ENCODE measurements around the gene GRID2IP.
"Not testable (repeated sequence)": the region's sequence is repeated elsewhere in the genome, so short reads cannot be mapped to it uniquely, and the experiment has no call there.

The GRID2IP gene

DNA sequence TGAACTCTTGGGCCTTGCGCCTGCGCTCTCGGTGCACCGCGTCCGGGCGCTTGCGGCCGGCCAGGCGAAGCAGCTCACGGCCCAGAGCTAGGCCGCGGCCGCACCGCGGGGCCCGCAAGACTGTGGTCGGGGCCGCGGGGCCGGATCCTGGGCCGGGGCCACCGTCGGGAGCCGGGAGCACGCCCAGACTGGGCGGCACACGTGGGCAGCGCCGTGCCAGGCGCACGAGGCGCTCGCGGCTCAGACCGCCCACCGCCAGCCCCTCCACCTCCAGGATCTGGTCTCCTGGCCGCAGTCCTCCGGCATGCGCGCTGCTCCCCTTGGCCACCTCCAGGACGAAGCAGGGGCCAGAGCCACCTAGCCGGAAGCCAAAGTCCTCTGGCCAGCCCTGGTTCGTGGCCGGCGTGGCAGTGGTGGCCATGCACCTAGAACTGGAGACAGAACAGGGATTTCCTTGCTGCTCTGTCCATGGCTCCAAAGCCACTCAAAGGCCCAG, at the start of gene GRID2IP:
Gene GRID2IP (minus strand): TSS at position 446 of the 496 bp plus-strand sequence. CDS start 25 bp downstream, at position 421.
- DNase-seq (ENCODE audit: low read depth in 2 of 2): no peak

DNA sequence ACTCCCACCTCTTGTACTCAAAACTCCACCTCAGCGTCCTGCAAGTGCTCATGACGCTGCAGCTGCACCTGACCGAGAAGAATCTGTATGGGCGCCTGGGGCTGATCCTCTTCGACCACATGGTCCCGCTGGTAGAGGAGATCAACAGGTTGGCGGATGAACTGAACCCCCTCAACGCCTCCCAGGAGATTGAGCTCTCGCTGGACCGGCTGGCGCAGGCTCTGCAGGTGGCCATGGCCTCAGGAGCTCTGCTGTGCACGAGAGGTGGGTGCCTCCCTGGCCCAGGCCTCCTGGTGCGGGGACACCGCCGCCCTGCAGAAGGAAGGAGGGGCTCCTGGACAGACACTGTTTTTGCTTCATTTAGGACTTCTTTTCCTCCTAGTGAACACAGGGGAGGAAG, 48.8 kb upstream of the GRID2IP start:
- DNase-seq (ENCODE audit: low read depth in 2 of 2): no peak

DNA sequence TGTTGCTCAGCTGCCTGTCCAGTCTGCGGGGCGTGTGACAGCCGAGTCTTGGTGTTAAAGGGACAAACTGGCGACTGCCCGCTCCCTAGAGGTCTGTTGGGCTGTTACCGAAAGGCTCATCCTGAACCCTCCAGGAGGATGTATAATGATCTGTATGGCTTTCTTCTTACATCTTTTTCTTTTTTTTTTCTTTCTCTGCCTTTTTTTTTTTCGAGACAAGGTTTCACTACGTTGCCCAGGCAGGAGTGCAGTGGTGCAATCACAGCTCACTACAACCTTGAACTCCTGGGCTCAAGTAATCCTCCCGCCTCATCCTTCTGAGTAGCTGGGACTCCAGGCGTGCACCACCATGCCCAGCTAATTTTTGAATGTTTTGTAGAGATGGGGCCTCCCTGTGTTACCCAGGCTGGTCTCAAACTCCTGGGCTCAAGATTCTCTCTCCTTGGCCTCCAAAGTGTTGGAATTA, 39.4 kb upstream of the GRID2IP start:
- no peak for DNase-seq (ENCODE audit: low read depth in 2 of 2)

DNA sequence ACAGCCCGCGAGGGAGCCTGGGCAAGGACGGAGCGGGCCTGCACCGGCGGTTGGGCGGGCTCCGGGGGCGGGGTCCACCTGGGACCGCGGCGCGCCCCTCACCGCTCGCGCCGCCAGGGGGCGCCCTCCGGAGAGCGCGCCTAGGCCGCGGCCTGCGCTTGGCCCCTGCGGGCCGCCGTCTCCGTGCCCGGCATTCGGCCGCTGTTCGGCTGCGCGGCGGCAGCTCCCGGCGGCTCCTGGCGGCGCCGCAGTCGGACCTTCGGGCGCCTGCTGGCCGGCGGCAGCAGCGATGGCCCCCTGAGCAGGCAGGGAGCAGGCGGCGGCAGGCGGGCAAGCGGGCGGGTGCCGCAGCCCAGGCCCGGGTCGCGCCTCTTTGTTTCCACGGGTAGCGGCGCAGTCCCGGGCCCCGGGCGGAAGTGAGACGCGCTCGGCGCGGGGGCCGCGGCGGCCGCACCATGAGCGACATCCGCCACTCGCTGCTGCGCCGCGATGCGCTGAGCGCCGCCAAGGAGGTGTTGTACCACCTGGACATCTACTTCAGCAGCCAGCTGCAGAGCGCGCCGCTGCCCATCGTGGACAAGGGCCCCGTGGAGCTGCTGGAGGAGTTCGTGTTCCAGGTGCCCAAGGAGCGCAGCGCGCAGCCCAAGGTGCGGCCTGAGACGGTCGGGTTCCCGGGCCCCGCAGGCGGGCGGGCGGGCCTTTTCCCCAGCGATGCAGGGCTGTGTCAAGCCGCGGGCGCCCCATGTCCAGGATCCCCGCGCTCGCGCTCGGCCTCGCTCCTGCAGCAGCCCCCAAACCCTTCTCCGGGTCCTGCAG, 38.8 kb upstream of the GRID2IP start, which contains the start of gene INTS15:
Gene INTS15 (plus strand): TSS at position 193 of the 816 bp plus-strand sequence. CDS start 263 bp downstream, at position 456.
- peak; percentile 67 to 74 for DNase-seq (ENCODE audit: low read depth in 2 of 2)

DNA sequence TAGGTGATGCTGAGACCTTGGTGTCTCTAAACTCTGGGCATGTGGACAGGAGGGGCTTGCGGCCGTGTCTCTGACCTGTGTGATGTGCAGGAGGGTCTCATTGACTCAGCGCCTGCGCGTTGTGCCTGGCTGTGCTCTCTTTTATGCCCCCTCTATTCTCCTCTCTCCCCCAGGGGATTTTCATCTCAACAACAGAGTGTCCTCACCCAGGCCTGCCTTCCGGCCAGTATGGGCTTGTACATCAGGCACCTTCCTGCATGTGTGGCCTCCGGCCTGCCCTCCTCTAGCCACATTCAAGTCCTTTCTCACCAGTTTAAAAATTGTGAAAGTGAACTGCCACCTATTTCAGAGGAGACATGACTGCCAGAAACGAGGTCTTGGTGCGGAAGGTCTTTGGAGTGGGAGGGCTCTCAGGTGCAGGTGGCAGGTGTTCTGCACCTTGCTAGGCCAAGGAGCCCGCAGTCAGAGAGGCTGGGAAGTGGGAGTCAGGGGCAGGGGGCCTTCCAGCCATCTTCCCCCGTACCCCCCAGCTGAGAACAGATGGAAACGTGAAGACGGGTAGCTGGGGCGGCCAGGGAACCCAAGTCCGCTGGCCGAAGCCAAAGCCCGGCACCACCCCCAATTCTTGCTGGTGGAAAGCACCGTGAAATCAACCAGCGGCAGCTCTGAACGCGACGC, 38.0 kb upstream of the GRID2IP start:
- no peak for DNase-seq (ENCODE audit: low read depth in 2 of 2)

DNA sequence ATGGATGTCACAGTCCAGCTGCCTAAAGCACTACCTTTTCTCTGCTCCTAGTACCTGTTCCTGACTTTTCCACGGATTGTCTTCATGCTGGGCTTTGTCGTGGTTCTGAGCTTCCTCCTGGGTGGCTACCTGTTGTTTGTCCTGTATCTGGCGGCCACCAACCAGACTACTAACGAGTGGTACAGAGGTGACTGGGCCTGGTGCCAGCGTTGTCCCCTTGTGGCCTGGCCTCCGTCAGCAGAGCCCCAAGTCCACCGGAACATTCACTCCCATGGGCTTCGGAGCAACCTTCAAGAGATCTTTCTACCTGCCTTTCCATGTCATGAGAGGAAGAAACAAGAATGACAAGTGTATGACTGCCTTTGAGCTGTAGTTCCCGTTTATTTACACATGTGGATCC, 37.3 kb upstream of the GRID2IP start:
- no peak for DNase-seq (ENCODE audit: low read depth in 2 of 2)

DNA sequence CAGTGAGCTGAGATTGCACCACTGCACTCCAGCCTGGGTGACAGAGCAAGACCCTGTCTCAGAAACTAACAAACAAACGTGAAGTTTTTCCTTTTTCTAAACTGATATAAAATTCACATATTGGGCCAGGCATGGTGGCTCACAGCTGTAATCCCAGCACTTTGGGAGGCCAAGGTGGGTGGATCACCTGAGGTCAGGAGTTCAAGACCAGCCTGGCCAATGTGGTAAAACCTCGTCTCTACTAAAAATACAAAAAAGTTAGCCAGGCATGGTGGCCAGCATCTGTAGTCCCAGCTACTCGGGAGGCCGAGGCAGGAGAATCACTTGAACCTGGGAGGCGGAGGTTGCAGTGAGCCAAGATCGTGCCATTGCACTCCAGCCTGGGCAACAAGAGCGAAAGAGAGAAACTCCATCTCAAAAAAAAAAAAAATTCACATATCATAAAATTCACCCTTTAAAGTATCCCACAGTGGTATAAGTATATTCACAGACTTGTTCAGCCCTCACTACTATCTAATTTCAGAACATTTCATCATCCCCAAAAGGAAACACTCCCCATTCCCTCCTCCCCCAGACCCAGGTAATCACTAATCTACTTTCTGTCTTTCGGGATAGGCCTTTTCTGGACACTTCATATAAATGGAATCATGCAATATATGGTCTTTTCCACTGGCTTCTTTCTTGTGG, 34.6 kb upstream of the GRID2IP start:
- DNase-seq (ENCODE audit: low read depth in 2 of 2): not testable (repeated sequence)

DNA sequence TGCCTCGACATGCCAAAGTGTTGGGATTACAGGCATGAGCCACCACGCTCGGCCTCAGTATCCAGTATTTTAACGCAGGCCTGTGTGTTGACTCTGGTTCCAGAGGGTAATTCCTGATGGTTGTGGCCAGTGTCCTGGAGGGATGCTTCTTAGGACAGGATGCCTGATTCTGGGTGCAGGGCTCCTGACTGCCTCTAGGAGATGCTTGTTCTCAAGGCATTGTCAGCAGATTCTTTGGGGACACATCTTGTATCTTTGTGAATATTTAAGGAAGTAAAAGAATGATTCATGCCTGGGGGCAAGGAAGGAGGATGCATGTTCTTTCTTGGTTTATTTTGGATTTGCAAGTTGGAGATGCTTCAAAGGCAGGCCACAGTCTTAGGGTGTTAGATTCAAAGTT, 28.2 kb upstream of the GRID2IP start:
- no peak for DNase-seq (ENCODE audit: low read depth in 2 of 2)

DNA sequence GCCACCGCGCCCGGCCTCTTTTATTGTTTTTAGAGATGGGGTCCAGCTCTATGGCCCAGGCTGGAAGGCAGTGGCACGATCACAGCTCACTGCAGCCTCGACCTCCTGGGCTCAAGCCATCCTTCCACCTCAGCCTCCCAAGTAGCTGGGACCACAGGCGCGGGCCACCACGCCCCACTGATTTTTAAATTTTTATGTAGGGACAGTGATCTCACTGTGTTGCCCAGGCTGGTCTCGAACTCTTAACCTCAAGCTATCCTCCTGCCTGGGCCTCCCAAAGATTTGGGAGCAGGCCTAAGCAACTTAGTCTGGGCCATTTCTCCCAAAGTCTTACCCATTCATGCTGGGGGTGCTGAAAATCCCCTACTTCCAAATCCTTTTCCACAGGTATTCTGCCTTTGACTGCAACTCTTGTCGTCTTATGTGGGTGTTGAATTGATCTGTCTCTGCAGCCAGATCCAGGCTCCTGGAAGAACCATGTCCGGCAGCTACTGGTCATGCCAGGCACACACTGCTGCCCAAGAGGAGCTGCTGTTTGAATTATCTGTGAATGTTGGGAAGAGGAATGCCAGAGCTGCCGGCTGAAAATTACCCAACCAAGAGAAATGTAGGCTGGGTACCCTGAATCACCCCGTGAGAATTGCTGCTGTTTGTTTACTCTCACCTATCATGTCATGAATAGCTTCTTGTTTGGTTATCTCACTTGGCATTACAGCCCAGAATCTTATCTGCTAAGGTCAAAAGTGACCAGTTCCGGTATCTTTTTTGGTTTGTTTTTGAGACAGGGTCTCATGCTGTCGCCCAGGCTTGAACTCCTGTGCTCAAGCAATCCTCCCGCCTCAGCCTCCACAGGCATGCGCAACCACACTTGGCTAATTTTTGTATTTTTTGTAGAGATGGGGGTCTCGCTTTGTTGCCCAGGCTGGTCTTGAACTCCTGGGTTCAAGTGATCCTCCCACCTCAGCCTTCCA, 27.1 kb upstream of the GRID2IP start:
- no peak for DNase-seq (ENCODE audit: low read depth in 2 of 2)

DNA sequence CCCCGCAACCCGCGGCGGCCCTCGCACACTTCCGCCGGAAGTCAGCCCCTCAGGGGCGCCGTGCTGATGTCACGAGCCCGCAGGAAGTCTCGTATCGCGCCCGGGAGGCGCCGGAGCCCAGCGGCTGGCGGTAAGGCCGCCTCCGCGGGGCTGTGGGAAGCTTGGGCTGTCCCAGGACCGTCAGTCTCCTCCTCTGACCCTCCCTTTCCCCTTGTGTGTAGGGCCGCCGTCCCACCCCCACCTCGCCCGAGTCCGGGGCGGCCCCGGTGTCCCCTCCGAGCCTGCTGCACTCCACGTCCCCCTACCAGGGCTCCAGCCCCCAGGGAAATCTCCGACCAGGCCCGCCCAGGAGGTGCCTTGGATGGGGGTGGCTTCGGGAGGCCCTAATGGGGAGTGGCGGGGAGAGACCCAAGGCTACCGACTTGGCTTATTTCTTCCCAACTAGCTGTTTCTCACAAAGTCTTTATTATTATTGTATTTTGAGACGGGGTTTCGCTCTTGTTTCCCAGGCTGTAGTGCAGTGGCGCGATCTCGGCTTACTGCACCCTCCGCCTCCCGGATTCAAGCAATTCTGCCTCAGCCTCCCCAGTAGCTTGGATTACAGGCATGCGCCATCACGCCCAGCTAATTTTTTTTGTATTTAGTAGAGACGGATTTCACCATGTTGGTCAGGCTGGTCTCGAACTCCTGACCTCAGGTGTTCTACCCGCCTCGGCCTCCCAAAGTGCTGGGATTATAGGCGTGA, 26.3 kb upstream of the GRID2IP start, which contains the start of gene ZDHHC4:
Gene ZDHHC4 (plus strand): TSS at position 86 of the 745 bp plus-strand sequence. CDS start 3,108 bp downstream, outside the sequence.
- peak; percentile 83 for DNase-seq (ENCODE audit: low read depth in 2 of 2)

DNA sequence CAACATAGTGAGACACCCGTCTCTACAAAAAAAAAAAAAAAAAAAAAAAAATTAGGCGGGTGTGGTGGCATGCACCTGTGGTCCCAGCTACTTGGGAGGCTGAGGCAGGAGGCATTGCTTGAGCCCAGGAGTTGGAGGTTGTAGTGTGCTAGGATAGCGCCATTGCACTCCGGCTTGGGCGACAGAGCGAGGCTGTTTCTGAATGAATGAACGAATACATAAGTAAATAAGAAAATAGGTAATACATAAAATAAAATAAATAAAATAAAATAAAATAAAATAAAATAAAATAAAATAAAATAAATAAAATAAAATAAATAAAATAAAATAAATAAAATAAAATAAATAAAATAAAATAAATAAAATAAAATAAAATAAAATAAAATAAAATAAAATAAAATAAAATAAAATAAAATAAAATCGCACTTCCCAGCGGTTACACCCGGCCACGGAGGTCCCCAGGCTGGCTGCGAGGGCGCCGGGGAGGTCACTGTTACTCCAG, 25.7 kb upstream of the GRID2IP start:
- DNase-seq (ENCODE audit: low read depth in 2 of 2): not testable (repeated sequence)

DNA sequence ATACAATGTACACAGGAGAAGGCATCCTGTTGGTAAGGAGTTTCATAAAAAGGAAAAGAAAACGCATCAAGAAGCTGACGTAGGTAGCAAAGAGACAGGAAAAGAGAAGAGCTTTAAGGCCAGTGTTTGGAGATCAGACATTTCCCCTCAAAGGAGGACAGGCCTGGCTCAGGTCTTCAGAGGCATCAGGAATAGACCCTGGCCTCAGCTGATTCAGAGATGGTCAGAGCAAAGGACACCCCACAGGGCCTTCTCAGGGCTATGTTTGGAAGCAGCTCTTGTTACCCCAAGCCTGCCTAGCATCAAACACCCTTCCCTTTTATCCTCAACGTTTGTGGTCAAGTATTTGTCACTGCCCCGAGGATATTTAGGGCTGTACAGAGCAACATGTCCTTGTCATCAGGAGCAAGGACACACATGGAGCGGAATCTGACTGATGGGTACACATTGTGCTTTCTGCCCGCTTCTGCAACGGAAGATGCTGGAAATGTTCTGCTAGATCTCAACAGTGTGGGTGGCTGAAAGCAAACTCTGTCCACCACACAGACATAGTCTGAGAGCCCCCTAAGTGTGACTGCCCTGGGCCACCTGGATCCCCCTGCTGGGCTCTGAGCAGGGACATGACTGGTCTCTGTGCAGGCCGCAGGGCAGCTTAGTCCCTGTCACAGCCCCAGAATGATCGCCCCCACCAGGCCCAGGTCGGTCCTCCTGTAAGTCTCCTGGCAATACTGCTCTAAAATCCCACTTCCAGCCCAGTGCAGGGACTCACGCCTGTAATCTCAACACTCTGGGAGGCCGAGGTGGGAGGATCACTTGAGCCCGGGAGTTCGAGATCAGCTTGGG, 25.0 kb upstream of the GRID2IP start:
- DNase-seq (ENCODE audit: low read depth in 2 of 2): no peak

DNA sequence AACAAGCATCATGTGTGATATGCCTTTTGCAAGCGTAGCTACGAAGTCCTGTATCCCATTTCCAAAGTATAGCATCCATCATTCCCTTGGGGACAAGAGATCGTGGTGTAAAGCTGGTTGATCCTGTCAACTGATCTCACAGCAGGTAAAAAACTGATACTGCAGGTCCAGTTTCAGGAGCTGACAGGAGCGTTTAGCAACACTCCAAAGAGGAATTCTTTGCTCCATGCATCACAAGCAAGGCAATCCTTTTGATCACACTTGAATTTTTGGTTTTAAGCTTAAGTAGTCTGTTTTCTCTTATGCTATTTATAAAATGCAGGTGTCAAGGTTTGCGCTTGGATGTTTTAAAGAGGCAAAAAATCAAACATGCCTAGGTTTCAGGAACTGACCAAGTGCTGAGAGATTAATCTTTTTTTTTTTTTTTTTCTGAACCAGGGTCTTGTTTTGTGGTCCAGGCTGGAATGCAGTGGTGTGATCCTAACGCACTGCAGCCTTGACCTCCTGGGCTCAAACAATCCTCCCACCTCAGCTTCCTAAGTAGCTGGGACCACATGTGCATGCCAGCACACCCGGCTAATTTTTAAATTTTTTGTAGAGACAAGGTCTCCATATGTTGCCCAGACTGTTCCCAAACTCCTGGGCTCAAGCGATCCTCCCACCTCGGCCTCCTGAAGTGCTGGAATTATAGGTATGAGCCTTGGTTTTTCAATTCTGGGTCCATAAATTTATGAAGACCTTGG, 24.2 kb upstream of the GRID2IP start:
- no peak for DNase-seq (ENCODE audit: low read depth in 2 of 2)

DNA sequence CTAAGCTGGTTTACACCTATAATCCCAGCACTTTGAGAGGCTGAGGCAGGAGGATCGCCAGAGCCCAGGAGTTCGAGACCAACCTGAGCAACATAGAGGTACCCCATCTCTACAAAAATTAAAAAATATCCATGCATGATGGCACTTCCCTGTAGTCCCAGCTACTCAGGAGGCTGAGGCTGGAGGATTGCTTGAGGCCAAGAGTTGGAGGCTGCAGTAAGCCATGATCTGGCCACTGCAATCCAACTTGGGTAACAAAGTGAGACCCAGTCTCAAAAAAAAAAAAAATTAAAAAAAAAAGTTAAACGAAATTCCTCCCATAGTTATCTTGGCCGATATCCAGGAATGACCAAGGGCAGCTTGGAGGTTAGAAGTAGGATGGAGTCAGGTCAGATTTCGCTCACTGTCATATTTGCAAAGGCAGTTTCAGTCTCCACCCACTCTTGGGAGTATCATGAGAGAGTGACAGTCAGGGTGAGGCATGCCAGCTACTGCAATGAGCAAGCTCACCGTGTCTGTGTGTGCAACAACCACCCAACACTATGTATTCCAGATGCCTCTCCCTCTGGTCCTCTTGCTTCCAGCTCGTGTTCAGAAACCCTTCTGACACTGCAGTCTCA, 20.0 kb upstream of the GRID2IP start:
- no peak for DNase-seq (ENCODE audit: low read depth in 2 of 2)

DNA sequence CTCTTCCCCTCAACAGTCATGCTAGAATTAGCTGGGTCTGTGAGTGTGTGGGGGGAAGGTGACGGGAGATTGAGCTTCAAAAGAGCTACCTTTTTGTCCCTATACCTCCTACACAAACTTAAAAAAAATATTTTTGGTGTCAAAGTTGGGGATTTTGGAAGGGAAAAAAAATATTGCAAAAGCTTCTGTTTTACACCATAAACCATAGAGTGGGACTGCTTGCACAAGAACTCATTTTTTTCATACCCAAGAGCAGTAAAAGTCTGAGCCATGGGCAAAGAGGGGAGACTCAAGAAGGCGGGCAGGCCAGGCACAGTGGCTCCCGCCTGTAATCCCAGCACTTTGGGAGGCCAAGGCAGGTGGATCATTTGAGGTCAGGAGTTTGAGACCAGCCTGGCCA, 16.6 kb upstream of the GRID2IP start:
- no peak for DNase-seq (ENCODE audit: low read depth in 2 of 2)

DNA sequence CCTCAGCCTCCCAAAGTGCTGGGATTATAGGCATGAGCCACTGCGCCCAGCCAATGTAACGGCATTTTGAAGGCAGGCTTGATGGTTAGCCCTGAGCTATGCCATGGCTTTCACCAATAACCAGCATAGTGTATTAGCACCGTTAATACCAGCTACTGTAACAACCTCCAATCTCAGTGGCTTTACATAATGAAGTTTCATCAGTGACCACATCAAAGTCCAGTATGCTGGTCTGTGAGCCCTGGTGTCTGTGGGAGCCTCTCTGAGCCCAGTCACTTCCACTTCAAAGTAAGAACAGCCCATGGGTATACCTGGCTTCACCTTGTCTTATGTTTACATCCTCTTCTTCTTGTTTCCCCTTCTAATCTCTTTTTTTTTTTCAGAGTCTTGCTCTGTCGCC, 14.4 kb upstream of the GRID2IP start:
- no peak for DNase-seq (ENCODE audit: low read depth in 2 of 2)

DNA sequence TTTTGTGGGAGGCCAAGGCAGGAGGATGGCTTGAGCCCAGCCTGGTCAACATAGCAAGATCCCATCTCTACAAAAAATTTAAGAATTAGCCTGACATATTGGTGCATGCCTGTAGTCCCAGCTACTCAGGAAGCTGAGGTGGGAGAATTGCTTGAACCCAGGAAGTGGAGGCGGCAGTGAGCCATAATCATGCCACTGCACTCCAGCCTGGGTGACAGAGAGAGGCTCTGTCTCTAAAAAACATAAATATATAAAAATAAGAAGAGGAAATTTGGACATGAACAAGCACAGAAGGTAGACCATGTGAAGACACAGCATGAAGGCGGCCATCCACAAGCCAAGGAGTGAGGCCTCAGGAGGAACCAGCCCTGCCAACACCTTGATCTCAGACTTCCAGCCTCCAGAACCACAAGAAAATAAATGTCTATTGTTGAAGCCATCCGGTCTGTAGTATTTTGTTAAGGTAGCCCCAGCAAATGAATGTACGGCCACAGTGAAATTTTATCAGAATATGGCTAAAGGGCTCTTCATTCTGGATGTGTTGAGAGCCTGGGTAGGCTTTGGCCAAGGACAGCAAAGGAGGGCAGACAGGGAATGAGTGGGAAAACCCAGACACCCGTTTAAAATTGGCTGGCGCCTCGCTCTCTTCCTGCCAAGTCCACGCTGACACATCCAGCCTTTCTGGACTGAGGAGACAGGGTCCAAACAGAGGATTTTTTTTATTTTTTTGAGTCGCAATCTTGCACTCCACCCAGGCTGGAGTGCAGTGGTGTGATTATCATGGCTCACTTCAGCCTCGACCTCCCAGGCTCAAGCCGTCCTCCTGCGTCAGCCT, 12.9 kb upstream of the GRID2IP start:
- DNase-seq (ENCODE audit: low read depth in 2 of 2): no peak

All from activated CD4-positive, alpha-beta T cell treated with anti-CD3 and anti-CD28 coated beads for 24 hours (primary cell).